ENCODE data around the gene PDIA6. TPM values are rescaled to one million over a fixed set of nuclear protein-coding genes. Genes with fewer than 3 reads are reported as not detected.
"Not testable (repeated sequence)": the region's sequence is repeated elsewhere in the genome, so short reads cannot be mapped to it uniquely, and the experiment has no call there.

The PDIA6 gene
- total and polyA plus RNA-seq, 9 of the 15 experiments (the other 6 are each of a cell fraction or from before 2014, with no cell fraction given): 166 to 268 (median 229) TPM

DNA sequence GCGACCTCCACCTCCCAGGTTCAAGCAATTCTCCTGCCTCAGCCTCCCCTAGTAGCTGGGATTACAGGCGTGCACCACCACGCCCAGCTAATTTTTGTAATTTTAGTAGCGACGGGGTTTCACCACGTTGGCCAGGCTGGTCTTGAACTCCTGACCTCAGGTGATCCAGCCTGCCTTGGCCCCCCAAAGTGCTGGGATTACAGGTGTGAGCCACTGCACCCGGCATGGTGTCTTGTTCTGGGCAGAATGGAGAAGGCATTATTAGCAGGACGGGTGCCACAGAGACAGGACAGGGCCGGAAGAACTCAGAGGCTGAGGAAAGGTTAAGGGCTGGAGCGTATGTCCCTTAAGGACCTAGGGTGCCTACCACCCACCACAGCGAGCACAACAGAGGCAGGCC lies 31.8 kb downstream of the PDIA6 start:
- DNase-seq (ENCODE audit: extremely low read depth in 1 of 4, low spot score in 3 of 4); CTCF ChIA-PET (ENCODE audit: low intra/inter-chr PET ratio); H3K79me2 ChIP-seq (ENCODE audit: control insufficient read depth, insufficient read depth, low read length); BruUV-seq (replicated peaks); intact Hi-C loops (cut with micrococcal nuclease); in situ Hi-C loops (cut with MboI); ATAC-seq; H3K9ac ChIP-seq (ENCODE audit: insufficient read depth in 1 of 2, low read depth in 2 of 2, low read length in 2 of 2); H3K4me3 ChIP-seq; H3K27me3 ChIP-seq (ENCODE audit: control insufficient read depth in 2 of 2, insufficient read depth in 2 of 2, low read length in 2 of 2); FAIRE-seq; H3K9me1 ChIP-seq (ENCODE audit: control insufficient read depth, insufficient read depth, low read length); H3K4me2 ChIP-seq (ENCODE audit: insufficient read depth, low read length); H2AFZ ChIP-seq (ENCODE audit: low read depth, low read length); H3K9me3 ChIP-seq (replicated peaks; ENCODE audit: control insufficient read depth, insufficient read depth, low read depth, low read length); H3K27ac ChIP-seq (ENCODE audit: extremely low read depth, low read depth, low read length): not testable (repeated sequence)
- Histone ChIP-seq H3K36me3 (ENCODE audit: control insufficient read depth, insufficient read depth, low read length) (peaks cover 63% of the 10 kb centered on the region), H4K20me1 (replicated peaks; ENCODE audit: control insufficient read depth, insufficient read depth, low read length) (peaks cover 12% of the 10 kb centered on the region), H3K4me1 (replicated peaks in 1 of 2; ENCODE audit: control insufficient read depth in 2 of 2, insufficient read depth in 2 of 2, low read length in 2 of 2) (peaks cover 0 to 18% of the 10 kb centered on the region in 2 experiments; a peak in 1 of 5 replicates)
- 97% methylated on average over 8 of the region's 11 CpGs for WGBS (ENCODE audit: insufficient coverage, low coverage, missing lambda C conversion rate)
- POLR2A ChIA-PET: interaction anchor here (0.6 to 1.0 kb wide), 2 partner anchors 9 to 11 kb away, joined by 3 to 4 read pairs; no protein-coding TSS in a partner anchor
- TF ChIP-seq POLR2G (IDR thresholded peaks at IDR 0.05; ENCODE audit: low read depth, low read length): 0 out of 2 replicates have a peak, but pooled peaks have one; percentile 4

DNA sequence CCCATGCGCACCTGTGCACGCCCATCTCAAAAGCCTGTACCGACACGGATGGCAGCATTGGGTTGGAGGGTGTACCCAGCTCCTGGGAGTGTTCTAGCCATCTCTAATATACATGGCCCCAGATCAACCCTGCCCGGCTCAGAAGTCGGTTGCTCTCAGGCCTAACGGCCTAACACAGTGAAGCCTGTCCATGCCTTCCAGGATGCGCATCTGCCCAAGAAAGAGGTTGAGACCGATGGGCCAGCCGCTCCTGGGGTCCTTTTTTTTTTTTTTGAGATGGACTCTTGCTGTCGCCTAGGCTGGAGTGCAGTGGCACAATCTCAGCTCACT lies 32.1 kb downstream of the PDIA6 start:
- Histone ChIP-seq H4K20me1 (replicated peaks; ENCODE audit: control insufficient read depth, insufficient read depth, low read length) (peaks cover 15% of the 10 kb centered on the region), H3K4me2 (ENCODE audit: insufficient read depth, low read length) (no peak overlapping the region), H3K4me3 (no peak overlapping the region), H3K27me3 (ENCODE audit: control insufficient read depth in 2 of 2, insufficient read depth in 2 of 2, low read length in 2 of 2) (no peaks in the 10 kb centered on the region), H3K9ac (ENCODE audit: insufficient read depth in 1 of 2, low read depth in 2 of 2, low read length in 2 of 2) (no peak overlapping the region), H2AFZ (ENCODE audit: low read depth, low read length) (no peak overlapping the region), H3K36me3 (ENCODE audit: control insufficient read depth, insufficient read depth, low read length) (peaks cover 60% of the 10 kb centered on the region), H3K9me1 (ENCODE audit: control insufficient read depth, insufficient read depth, low read length) (no peaks in the 10 kb centered on the region), H3K27ac (ENCODE audit: extremely low read depth, low read depth, low read length) (no peak overlapping the region), H3K9me3 (replicated peaks; ENCODE audit: control insufficient read depth, insufficient read depth, low read depth, low read length) (no peaks in the 10 kb centered on the region), H3K79me2 (ENCODE audit: control insufficient read depth, insufficient read depth, low read length) (no peaks in the 10 kb centered on the region; the same call in 2 of the 3 replicates), H3K4me1 (replicated peaks in 1 of 2; ENCODE audit: control insufficient read depth in 2 of 2, insufficient read depth in 2 of 2, low read length in 2 of 2) (peaks cover 0 to 20% of the 10 kb centered on the region in 2 experiments; a peak in 1 of 5 replicates)
- POLR2A ChIA-PET: interaction anchor here (0.6 to 1.1 kb wide), 3 partner anchors 9 to 18 kb away, joined by 3 to 4 read pairs (median 3); no protein-coding TSS in a partner anchor
- FAIRE-seq (no peak), DNase-seq (ENCODE audit: extremely low read depth in 1 of 4, low spot score in 3 of 4) (no peak), ATAC-seq (no peak)
- WGBS (ENCODE audit: insufficient coverage, low coverage, missing lambda C conversion rate): 92% methylated on average over 9 of the region's 11 CpGs
- in situ Hi-C loops (cut with MboI): no loop called here
- intact Hi-C loops (cut with micrococcal nuclease): no loop called here
- CTCF ChIA-PET (ENCODE audit: low intra/inter-chr PET ratio): no interaction called here
- BruUV-seq (replicated peaks): no TSS peak
- TF ChIP-seq POLR2G (IDR thresholded peaks at IDR 0.05; ENCODE audit: low read depth, low read length) (peak; percentile 24; the same call in 1 of the 2 replicates), TGIF2 (CRISPR knock-in tag; IDR thresholded peaks at IDR 0.05) (no peak), POLR2A (conservative IDR thresholded peaks at IDR 0.05) (0 out of 2 replicates have a peak, but pooled peaks have one; percentile 19)

Measured in K562 (cell line).